GM21381 (cell line): ENCODE data around the gene FAM3D.

Experiments
- ATAC-seq: cut with Tn5 transposase; IDR thresholded peaks from one replicate; pipeline ENCODE4 v1.9.1; 2021; ENCODE audit warnings: mild to moderate bottlenecking, moderate library complexity; ENCODE audit not compliant: unreplicated experiment

The FAM3D gene

GRCh38 chr3:58657571-58658141, 8.9 kb downstream of the FAM3D start:
- no peak for ATAC-seq

GRCh38 chr3:58657036-58657520, 9.5 kb downstream of the FAM3D start:
- ATAC-seq: no peak

- no peak for ATAC-seq
These were observed 9.9 kb downstream of the FAM3D start for GRCh38 chr3:58656631-58657030.

GRCh38 chr3:58654466-58654865, 12.1 kb downstream of the FAM3D start:
- no peak for ATAC-seq

GRCh38 chr3:58652624-58653023, 13.9 kb downstream of the FAM3D start:
- no peak for ATAC-seq

- ATAC-seq: no peak
These were observed 15.3 kb downstream of the FAM3D start for GRCh38 chr3:58651276-58651675.

- no peak for ATAC-seq
These were observed 19.0 kb downstream of the FAM3D start for GRCh38 chr3:58647381-58648141.

GRCh38 chr3:58646503-58646902, 20.1 kb downstream of the FAM3D start:
- no peak for ATAC-seq

GRCh38 chr3:58645726-58646125, 20.8 kb downstream of the FAM3D start:
- no peak for ATAC-seq

- ATAC-seq: no peak
These were observed 23.7 kb downstream of the FAM3D start for GRCh38 chr3:58642846-58643245.

GRCh38 chr3:58640700-58641372, 25.7 kb downstream of the FAM3D start:
- ATAC-seq: peak; percentile 92

GRCh38 chr3:58639842-58640241, 26.7 kb downstream of the FAM3D start:
- no peak for ATAC-seq

GRCh38 chr3:58639001-58639400, 27.6 kb downstream of the FAM3D start:
- no peak for ATAC-seq

- no peak for ATAC-seq
These were observed 28.0 kb downstream of the FAM3D start for GRCh38 chr3:58638591-58638990.

- ATAC-seq: no peak
These were observed 29.1 kb downstream of the FAM3D start for GRCh38 chr3:58637509-58637908.

GRCh38 chr3:58635371-58636285, 30.9 kb downstream of the FAM3D start:
- no peak for ATAC-seq

- ATAC-seq: no peak
These were observed 33.3 kb downstream of the FAM3D start for GRCh38 chr3:58633157-58633865.

GRCh38 chr3:58631742-58632141, 34.8 kb downstream of the FAM3D start:
- no peak for ATAC-seq

GRCh38 chr3:58630710-58631092, 35.9 kb downstream of the FAM3D start:
- ATAC-seq: no peak

GRCh38 chr3:58630076-58630709, 36.4 kb downstream of the FAM3D start:
- no peak for ATAC-seq
